HG02763 (cell line): ENCODE measurements around the gene GATAD2A.
"Not testable (repeated sequence)": the region's sequence is repeated elsewhere in the genome, so short reads cannot be mapped to it uniquely, and the experiment has no call there.

ENCODE experiments used
- ATAC-seq: cut with Tn5 transposase; IDR thresholded peaks from one replicate; pipeline ENCODE4 v1.9.1; 2021; ENCODE audit warnings: mild to moderate bottlenecking, moderate library complexity; ENCODE audit not compliant: unreplicated experiment

Gene GATAD2A, protein sequence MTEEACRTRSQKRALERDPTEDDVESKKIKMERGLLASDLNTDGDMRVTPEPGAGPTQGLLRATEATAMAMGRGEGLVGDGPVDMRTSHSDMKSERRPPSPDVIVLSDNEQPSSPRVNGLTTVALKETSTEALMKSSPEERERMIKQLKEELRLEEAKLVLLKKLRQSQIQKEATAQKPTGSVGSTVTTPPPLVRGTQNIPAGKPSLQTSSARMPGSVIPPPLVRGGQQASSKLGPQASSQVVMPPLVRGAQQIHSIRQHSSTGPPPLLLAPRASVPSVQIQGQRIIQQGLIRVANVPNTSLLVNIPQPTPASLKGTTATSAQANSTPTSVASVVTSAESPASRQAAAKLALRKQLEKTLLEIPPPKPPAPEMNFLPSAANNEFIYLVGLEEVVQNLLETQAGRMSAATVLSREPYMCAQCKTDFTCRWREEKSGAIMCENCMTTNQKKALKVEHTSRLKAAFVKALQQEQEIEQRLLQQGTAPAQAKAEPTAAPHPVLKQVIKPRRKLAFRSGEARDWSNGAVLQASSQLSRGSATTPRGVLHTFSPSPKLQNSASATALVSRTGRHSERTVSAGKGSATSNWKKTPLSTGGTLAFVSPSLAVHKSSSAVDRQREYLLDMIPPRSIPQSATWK

DNA sequence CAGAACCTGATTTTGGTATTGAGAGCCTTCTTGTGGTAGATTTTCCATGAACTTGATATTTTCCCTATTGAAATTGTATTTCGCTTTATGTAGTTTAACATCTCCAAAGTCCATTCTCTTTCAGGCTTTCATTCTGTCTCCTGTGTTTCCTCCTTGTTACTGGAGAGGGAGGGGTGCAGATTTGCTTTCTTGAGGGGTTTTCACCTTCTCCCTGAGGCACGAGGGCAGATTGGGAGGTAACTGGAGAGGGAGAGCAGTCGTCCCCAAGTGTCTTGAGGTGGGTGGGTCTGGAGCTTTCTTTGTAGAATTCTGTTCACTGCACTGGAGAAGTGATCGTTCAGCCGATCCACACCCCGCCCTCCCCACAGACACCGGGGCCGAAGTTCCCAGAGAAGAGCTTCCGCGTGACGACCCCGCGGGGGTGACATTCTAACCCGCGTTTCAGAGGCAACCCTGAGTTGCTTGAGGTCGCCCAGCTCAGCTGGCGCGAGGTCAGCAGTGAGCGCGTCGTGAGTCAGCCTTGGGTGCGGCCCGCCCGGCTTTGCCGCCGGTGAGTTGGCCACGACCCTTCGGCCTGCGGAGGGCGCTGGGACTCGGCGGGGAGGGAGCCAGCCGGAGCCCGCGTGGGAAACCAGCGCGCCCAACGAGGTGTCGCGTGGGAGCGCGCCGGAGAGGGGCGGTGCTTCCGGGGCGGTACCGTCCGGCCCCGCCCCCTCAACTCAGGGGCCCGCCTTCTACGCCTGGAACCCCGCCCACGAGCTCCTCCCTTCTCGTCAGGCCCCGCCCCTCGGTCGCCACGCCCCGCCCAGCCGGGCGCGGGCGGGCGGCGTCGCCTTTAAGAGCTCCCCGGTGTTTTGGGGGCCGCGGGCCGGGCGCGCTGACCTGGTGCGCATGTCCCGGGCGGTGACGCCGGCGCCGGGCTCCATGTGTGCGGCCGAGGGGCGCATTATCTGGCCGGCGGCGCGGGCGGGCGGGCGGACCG lies at the start of gene GATAD2A:
TSS of gene GATAD2A (plus strand) at position 797 of the 982 bp plus-strand sequence. CDS start 59,671 bp downstream, outside the sequence.
- ATAC-seq: peak; percentile 74

DNA sequence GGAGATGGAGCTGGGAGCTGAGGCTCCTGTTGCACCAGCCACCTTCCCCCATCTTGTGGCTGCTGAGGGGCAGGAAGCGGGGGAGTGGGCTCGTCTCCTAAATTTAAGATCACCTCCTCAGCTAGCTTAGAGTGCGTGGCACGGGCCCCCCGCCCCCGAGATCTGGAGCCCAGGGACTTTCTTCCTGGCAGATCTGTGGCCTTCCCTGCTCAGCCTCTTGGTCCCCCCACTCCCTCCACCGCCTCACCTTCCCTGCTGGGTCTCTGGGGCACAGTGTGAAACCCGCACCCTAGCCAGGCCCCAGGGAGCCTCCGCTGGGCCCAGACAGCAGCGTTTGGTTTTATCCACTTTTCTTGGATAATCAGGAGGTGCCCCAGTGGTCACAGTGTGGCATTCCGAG lies 49.0 kb upstream of the GATAD2A start:
- ATAC-seq: no peak

DNA sequence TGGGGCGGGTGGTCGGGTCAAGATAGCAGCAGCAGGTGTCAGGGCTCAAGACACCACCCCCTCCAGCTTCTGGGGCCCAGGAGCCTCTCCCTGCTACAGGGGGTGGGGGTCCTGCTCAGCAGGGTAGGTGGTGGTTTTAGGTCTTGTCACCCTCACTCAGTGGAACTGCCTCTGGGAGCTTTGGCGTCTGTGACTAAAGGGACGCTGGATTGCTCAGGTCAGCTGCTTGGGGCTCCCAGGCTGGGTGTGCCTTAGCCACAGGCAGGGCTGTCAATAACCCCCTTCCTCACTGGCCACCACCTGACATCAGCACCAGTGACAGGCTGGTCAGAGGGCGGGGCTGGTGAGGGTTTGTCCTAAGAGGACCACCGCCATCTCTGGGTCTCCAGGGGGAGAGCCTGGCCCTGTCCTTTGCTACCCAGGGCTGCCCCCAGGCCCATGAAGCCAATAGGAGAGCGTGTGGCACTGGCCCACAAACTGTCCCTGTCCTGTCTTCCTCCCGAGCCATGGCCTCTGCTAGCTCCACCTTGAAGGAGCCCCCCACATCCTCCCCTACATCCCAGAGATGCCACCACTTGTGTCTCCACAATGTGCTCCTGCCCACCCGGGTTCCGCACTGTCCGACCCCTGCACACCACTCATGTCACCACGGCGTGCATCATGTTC lies 48.4 kb upstream of the GATAD2A start:
- ATAC-seq: no peak

DNA sequence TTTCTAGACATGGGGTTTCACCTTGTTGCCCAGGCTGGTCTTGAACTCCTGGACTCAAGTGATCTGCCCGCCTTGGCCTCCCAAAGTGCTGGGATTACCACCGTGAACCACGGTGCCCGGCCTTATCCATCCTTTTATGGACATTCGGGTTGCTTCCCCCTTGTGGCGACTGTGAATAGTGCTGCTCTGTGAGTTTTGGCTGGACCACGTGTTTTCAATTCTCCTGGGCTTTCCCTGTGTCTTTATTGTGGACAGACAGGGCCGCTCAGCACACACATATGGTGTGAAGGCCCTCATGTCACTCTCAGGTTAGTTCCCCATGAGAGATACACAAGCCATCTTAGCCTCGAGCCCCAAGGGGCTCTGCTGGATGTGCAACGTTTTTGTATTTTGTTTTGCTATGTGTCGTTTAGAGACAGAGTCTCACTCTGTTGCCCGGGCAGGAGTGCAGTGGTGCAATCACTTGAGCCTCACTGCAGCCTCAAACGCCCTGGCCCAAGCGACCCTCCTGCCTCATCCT lies 44.3 kb upstream of the GATAD2A start:
- ATAC-seq: peak; percentile 64

DNA sequence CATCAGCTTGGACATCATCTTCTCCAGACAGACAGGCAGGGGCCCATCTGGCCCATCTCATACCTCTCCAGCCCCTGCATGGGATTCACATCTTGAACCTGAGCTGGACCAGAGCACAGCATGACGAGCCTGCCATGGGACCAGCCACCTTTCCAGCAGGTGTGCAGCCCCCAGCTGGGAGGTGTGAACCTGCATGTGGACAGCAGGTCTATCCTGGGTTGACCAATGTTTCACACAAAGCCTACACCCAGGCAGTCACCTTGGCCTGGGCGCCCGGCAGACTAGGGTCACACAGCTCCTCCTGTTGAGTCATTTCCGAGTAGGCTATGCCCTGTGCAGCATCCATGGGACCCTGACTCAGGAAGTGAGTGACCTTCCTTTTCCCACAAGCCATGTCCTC lies 43.4 kb upstream of the GATAD2A start:
- no peak for ATAC-seq

DNA sequence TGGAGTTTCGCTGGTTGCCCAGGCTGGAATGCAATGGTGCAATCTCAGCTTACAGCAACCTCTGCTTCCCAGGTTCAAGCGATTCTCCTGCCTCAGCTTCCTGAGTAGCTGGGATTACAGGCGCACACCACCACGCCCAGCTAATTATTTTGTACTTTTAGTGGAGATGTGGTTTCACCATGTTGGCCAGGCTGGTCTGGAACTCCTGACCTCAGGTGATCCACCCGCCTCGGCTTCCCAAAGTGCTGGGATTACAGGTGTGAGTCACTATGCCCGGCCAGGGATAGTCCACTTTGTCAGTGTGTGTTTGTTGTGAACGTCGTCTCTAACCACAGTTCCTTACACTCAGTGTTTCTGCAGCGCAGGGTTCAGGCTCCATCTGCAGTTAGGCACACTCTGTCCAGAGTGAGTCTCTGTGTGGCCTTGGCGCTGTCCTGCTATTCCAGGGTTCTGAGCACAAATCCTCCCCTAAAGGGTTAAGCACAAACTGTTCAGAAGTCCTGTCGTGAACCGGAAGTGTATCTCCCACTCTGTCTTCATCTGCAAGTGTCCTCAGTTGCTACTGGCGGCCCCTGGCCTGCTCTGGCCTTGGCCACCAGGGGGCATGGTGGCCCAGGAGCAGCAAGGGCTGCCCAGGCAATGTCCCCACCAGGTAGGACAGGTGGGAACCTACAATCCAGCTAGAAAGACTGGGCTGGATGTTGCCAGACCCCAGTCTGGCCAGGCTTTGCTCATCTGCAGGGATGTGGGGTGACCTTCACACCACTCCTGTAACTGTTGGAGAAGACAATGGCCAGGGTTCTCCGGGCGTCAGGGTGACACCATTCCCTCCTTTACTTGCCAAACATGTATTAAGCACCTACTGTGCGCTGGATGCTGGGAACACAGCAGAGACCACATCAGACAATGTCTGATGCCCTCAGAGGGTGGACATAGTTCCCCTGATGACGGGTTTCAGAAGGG lies 38.8 kb upstream of the GATAD2A start:
- ATAC-seq: no peak

DNA sequence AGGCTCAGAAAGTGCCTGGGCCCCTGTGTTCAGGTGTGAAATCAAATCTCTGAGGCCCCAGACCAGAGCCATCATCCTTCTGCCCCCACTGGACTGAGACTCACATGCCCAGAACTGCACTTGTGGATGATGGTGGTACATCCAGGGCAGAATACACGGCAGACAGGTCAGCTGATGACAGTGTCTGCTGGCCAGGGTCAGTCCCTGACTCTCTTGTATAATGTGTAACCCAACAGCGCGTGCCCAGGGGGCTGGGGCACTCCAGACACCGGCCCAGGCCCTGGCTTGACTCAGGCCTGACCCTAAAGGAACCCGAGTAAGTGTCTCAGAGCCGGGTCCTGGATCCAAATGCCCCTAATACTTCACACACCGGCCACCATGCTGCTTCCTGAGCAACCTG lies 37.4 kb upstream of the GATAD2A start:
- ATAC-seq: no peak

DNA sequence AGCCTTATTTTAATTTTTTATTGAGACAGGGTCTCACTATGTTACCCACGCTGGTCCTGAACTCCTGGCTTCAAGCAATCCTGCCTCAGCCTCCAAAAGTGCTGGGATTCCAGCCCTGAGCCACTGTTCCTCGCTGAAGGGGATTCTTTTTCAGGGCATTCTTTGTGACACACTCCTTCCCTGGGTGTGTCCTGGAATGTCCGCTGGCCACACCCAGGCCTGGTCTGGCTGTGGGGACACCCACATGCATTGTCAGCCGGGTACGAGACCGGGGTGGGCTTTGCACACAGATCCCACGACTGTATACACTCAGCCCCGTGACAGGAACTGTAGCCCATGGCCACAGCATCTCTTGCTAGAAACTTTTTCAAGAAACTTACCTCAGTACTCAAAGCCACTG lies 34.4 kb upstream of the GATAD2A start:
- ATAC-seq: no peak

DNA sequence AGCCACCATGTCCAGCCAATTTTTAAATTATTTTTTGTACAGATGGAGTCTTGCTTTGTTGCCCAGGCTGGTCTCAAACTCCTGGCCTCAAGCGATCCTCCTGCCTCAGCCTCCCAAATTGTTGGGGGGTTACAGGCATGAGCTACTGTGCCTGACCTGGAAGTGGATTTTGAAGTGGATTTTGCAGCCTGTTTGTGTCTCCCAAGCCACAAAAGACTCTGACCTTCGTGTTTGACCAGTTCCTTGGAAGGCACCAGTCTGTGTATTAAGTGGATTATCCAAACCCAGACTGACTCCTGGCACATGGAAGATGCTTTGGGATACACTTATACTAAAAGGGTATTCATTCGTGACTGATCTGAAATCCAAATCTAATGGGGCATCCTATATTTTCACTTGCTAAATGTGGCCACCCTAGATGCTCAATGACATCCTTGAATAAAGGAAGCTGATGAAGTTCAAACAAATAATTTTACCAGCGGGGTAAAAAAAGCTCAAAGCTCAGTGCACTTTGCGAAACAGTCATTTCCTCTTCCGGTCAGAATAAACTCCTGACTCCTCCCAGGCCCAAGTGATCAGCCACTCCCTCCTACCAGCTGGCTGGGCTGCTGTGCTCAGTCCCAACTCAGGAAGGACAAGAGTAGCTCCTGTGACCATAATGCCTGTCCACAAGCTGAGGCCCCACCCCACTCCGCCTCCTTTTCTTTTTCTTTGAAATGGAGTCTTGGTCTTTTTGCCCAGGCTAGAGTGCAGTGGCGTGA lies 32.6 kb upstream of the GATAD2A start:
- ATAC-seq: peak; percentile 68

DNA sequence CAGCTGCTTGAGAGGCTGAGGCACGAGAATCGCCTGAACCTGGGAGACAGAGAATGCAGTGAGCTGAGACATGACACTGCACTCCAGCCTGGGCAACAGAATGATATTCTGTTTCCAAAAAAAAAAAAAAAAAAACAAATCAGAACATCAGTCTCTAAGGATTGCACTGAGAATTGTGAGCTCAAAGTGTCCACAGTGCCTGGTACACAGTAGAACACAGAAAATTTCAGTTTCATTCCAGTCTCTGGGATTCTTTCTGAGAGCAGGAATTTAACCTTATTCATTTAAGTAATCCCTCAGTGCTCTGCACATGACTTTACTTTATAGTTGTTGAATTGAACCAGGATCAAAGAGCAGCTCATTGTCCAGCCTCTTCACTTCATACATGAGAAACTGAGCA lies 25.9 kb upstream of the GATAD2A start:
- no peak for ATAC-seq

DNA sequence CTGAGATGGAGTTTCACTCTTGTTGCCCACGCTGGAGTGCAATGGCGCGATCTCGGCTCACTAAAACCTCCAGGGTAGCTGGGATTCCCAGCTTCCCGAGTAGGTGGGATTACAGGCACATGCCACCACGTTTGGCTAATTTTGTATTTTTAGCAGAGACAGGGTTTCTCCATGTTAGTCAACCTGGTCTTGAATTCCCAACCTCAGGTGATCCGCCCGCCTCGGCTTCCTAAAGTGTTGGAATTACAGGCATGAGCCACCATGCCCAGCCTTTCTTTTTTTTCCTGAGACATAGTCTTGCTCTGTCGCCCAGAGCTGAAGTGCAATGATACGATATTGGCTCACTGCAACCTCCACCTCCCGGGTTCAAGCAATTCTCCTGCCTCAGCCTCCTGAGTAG lies 25.2 kb upstream of the GATAD2A start:
- ATAC-seq: not testable (repeated sequence)

DNA sequence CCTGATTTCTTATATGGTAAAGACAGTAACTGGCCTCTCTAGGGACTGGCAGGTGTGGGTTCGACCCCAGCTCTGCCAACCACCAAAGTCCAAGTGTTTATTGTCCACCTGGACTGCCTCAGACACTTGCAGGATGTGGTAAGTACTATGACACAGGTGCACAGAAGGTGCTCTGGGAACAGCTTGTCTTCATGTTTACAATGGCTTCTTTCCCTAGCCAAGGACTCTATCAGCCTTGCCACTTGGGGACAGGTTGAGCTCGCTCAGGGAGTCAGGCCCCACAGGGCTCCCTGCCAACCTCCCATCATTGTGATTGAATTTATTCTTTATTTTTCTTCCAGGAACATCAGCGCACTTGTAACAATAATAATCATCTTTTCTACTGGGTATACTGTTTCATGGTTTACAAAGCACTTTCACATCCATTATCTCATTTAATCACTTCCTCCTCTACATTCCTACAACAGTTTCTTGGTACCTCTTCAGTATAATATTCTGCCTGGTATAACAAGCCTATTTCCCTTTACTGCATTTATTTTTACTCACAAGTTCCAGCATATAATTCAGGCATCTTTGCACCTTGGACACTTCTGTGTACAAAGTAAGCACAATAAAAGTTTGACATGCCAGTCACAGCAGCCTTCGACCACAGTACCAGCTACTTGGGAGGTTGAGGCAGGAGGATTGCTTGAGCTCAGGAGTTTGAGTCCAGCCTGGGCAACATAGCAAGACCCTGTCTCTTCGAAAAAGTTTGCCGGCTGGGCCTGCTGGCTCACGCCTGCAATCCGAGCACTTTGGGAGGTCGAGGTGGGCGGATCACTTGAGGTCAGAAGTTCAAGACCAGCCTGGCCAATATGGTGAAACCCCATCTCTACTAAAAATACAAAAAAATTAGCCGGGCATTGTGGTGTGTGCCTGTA lies 24.2 kb upstream of the GATAD2A start:
- ATAC-seq: no peak

DNA sequence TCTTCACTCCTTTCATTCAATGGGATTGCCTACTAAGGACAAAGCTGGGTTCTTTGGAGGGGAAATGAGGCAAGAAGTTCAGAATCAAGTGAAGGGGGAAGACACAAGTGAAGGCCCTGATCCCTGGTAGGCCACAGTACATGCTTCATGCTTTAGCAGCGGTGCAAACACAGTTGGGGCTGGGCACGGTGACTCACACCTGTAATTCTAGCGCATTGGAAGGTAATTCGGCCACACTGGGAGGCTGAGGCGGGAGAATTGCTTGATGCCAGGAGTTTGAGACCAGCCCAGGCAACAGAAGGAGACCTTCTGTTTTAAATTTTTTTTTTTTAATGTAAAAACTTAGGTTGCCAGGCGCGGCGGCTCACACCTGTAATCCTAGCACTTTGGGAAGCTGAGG lies 23.4 kb upstream of the GATAD2A start:
- ATAC-seq: no peak

DNA sequence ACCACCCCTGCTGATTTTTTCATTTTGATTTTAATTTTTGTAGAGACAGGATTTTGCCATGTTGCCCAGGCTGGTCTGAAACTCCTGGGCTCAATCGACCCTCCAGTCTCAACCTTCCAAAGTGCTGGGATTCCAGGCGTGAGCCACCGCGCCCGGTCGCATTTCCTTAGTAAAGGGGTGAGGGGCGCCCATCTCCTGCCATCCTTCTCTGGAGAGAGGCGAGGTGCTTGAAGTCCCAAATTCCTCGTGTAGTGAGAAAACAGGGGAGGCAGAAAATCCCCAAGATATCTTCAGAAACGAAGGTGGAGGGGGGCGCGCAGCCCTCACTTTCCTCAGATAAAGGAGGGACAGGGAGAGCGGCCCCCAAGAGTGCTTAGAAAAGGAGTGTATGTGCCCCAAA lies 21.0 kb upstream of the GATAD2A start:
- ATAC-seq: no peak

DNA sequence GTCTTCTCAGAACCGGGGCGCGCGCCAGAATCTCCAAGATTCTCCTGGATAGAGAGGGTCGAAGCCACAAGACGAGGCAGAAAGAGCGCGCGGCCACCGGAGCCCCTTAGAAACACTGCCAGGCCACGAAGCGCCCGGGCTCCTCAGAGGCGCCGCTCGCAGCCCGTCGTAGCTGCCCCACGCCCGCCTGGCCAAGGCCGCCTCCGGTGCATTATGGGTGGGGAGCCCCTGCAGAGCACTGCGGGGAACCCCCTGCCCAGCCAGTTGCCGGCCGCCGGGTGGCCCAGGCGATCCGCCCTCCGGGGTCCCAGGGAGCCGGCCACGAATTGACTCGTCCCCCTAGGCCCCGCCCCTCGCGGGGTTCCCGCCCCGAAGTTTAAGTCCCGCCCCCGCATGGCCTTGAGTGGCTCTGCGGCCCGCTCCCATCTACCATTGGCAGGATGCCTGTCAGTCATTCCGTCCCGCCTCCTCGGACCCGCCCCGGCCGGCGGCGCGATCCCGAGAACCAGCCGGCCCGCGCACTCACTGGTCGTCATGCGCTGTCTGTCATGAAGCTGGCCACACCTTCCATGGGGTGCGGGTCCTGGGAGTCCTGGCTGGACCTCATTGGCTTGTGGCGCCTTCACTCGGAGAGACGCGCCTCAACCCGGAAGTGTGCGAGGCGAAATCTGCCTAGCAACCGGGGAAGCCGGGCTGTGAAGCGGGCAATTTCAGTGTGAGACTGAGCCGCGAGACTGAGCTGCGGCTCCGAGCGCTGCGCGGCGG lies 20.2 kb upstream of the GATAD2A start:
- peak; percentile 89 for ATAC-seq

DNA sequence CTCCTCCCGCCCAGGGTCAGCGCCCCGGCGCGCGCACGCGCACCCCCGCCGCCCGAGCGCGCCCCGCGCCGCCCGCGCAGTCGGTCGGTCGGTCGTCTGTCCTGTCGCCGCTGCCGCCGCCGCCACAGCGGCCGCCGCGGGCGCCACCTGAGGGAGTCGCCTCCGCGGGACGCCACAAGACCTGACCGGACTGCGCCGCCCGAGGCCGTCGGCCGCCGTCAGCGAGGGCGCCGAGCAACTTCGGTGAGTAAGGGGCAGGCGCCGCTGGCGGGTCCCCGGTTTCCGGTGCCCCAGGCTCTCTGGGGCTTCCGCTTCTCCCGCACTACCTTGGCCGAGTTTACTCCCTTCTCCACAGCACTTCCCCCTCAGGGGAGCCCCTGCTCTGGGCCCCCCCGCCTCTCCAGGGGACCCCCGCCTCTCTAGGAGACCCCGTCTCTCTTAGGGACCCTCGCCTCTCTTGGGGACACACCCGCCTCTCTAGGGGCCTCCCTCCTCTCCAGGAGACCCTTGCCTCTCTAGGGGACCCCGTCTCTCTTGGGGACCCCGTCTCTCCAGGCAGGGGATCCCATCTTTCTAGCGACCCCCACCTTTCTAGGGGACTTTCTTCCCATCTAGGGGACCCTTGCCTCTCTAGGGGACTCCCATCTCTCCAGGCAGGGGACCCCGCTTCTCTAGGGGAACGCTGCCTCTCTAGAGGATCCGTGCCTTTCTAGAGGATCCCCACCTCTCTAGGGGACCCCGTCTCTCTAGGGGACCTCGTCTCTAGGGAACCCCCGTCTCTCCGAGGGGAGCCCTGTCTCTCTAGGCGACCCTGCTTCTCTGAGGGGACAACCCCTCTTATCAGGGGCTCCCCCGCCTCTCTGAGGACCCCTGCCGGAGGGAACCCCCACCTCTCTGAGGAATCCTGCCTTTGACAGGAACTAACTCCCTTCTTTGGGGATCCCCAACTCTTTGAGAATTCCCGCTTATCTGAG lies 19.3 kb upstream of the GATAD2A start:
- ATAC-seq: peak; percentile 19
